Aorta (tissue), 5 donors: ENCODE results near the gene KCNJ1. TPM values are rescaled to one million over a fixed set of nuclear protein-coding genes. Genes with fewer than 3 reads are reported as not detected.

Experiments used
- ATAC-seq: fragments of 200-7000 bp; cut with Tn5 transposase; one replicate; pipeline ENCODE4 v1.9.1; 2022; ENCODE audit warnings: moderate library complexity; ENCODE audit not compliant: low FRiP score
- DNase-seq, 2 donors: peaks; one replicate each; pipeline ENCODE4 v3.0.0-alpha.2; 2020
- H3K27ac ChIP-seq, 2 donors: one replicate each; pipeline ENCODE4 v1.5.1; 2013; ENCODE audit warnings: low read length in 2 of 2, mild to moderate bottlenecking in 2 of 2, moderate library complexity in 2 of 2, control low read depth in 1 of 2, inconsistent platforms in 1 of 2, low read depth in 1 of 2
- H3K27me3 ChIP-seq, 2 donors: one replicate each; pipeline ENCODE4 v1.6.1; 2013; ENCODE audit warnings: control low read depth in 1 of 2, low read length in 1 of 2, mild to moderate bottlenecking in 1 of 2, moderate library complexity in 1 of 2; ENCODE audit not compliant: insufficient read depth in 2 of 2, control insufficient read depth in 1 of 2
- H3K36me3 ChIP-seq, 2 donors: one replicate each; pipeline ENCODE4 v1.6.1; 2013; ENCODE audit warnings: control low read depth in 1 of 2, low read length in 1 of 2, mild to moderate bottlenecking in 1 of 2; ENCODE audit not compliant: insufficient read depth in 2 of 2, control insufficient read depth in 1 of 2
- H3K4me1 ChIP-seq, 2 donors: one replicate each; pipeline ENCODE4 v1.6.1; 2013; ENCODE audit warnings: low read length in 2 of 2, control low read depth in 1 of 2, mild to moderate bottlenecking in 1 of 2, moderate library complexity in 1 of 2; ENCODE audit not compliant: insufficient read depth in 2 of 2, control insufficient read depth in 1 of 2
- H3K4me3 ChIP-seq, 2 donors: one replicate each; pipeline ENCODE4 v1.5.1; 2013; ENCODE audit warnings: low read length in 2 of 2, control low read depth in 1 of 2, mild to moderate bottlenecking in 1 of 2
- H3K9me3 ChIP-seq: one replicate; pipeline ENCODE4 v1.6.1; 2013; ENCODE audit warnings: mild to moderate bottlenecking, low read length; ENCODE audit not compliant: control insufficient read depth
- WGBS, 2 donors: extraction: QIAGEN DNeasy Blood & Tissue Kit; methylation state at CpG; one replicate each; pipeline ENCODE4 v1.1.7; 2013; 5-methylcytosine and 5-hydroxymethylcytosine counted together
- intact Hi-C, 2 donors: fragments of 100-400 bp; cut with DNase I; formaldehyde crosslinking; loops; one replicate each; pipeline versions ENCODE4 v1.14.2 to v1.15.0; 2022
- polyA plus RNA-seq, 2 donors: library from polyadenylated mRNA; stranded (reverse); fragments of 200-250 nt; gene quantifications; one replicate each; pipeline ENCODE4 v1.2.3, GENCODE V29; 2013
- total RNA-seq, 2 donors: library from RNA; stranded (reverse); fragmentation: NEBNext Ultra II Directional; extraction: Animal tissue kit (Norgen Biotek cat#: 25700); gene quantifications; one replicate each; pipeline ENCODE4 v1.2.1, GENCODE V29; 2021
- donor health status: healthy with polysubstance abuse.
- donor health status: Bipolar disorder and iron deficiency.
- donor health status: DM: no; HTN: no; CAD: no.
- donor health status: DM: no; HTN: no; CAD: no.
- donor health status: DM: yes; HTN: yes; CAD: no.

Gene KCNJ1
- total and polyA plus RNA-seq, 4 donors = 0.19 to 0.24 TPM; not detected in 2

- Histone ChIP-seq H3K27ac (no peak overlapping the region), H3K9me3 (no peaks in the 10 kb centered on the region), H3K27me3 (no peaks in the 10 kb centered on the region), H3K4me3 (no peak overlapping the region), H3K36me3 (no peaks in the 10 kb centered on the region), H3K4me1 (no peaks in the 10 kb centered on the region)
- DNase-seq (no peak), ATAC-seq (no peak)
- WGBS, 2 donors = 86 to 87% methylated on average over 5 of the region's 5 CpGs
- intact Hi-C loops = loop anchor here in 1 of 2 donors (10.0 kb wide), 1 partner anchor 804 kb away; no protein-coding TSS in a partner anchor
Observed at GRCh38 chr11:128839081-128839480, 28.0 kb downstream of the KCNJ1 start.

- H3K4me1 ChIP-seq = no peaks in the 10 kb centered on the region
- ATAC-seq (no peak), DNase-seq (peak in 1 of 2 donors; percentile 31)
- WGBS, 2 donors = 29 to 32% methylated on average over 4 of the region's 4 CpGs
- no peaks in the 10 kb centered on the region for H3K27me3 ChIP-seq
- no peaks in the 10 kb centered on the region for H3K9me3 ChIP-seq
- H3K27ac ChIP-seq = no peak overlapping the region
- H3K36me3 ChIP-seq = no peaks in the 10 kb centered on the region
- intact Hi-C loops = loop anchor here in 1 of 2 donors (10.0 kb wide), 1 partner anchor 803 kb away; no protein-coding TSS in a partner anchor
- H3K4me3 ChIP-seq = no peak overlapping the region
Observed at GRCh38 chr11:128837627-128838026, 29.5 kb downstream of the KCNJ1 start.

GRCh38 chr11:128835741-128836430 is 31.2 kb downstream of the KCNJ1 start:
- H3K4me3 ChIP-seq = no peak overlapping the region
- peak overlapping the region in 1 of 2 donors; percentile 14 for H3K27ac ChIP-seq
- DNase-seq (no peak), ATAC-seq (no peak)
- H3K36me3 ChIP-seq = no peaks in the 10 kb centered on the region
- no peaks in the 10 kb centered on the region for H3K9me3 ChIP-seq
- no peaks in the 10 kb centered on the region for H3K4me1 ChIP-seq
- no peaks in the 10 kb centered on the region for H3K27me3 ChIP-seq
- 13 to 18% methylated on average over 16 of the region's 16 CpGs for WGBS, 2 donors
- intact Hi-C loops = loop anchor here in 1 of 2 donors (10.0 kb wide), 1 partner anchor 801 kb away; no protein-coding TSS in a partner anchor

DNA sequence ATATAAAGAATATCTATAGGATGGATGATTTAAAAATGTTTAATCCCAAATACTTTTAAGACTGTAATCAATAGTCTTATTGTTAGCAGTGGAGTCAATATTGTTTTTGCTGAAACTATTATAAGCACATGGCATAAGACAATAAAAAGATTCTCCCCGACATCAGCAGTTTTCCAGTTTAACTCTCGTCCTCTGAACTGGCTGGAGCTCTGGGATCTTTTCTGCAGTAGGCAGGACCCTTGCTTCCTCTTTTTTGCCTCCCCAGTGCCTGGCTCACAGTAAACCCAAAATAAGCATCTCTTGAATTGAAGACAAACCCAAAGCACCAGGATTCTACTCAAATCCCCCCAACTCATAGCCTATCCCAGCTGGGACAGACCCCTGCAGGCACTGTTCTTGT is 32.9 kb downstream of the KCNJ1 start:
- intact Hi-C loops = loop anchor here (5.0 to 10.0 kb wide), 6 partner anchors 57 to 807 kb away; no protein-coding TSS in a partner anchor
- no peaks in the 10 kb centered on the region for H3K27me3 ChIP-seq

GRCh38 chr11:128832121-128832497 is 35.0 kb downstream of the KCNJ1 start:
- no peak overlapping the region for H3K27ac ChIP-seq
- no peaks in the 10 kb centered on the region for H3K36me3 ChIP-seq
- intact Hi-C loops = loop anchor here (2.0 to 10.0 kb wide), 7 partner anchors 55 to 805 kb away; no protein-coding TSS in a partner anchor
- H3K4me1 ChIP-seq = no peaks in the 10 kb centered on the region
- DNase-seq = no peak
- no peaks in the 10 kb centered on the region for H3K9me3 ChIP-seq
- H3K27me3 ChIP-seq = no peaks in the 10 kb centered on the region
- H3K4me3 ChIP-seq = no peak overlapping the region
- 83 to 90% methylated on average over 3 of the region's 3 CpGs for WGBS, 2 donors
- ATAC-seq = no peak

More for the DNA sequence above, 32.9 kb downstream of the KCNJ1 start:
- WGBS, 2 donors = 93 to 94% methylated on average over 2 of the region's 2 CpGs
- H3K9me3 ChIP-seq = no peaks in the 10 kb centered on the region
- ATAC-seq (no peak), DNase-seq (no peak)
- H3K4me1 ChIP-seq = no peaks in the 10 kb centered on the region
- no peak overlapping the region for H3K27ac ChIP-seq
- H3K36me3 ChIP-seq = no peaks in the 10 kb centered on the region
- H3K4me3 ChIP-seq = no peak overlapping the region

DNA sequence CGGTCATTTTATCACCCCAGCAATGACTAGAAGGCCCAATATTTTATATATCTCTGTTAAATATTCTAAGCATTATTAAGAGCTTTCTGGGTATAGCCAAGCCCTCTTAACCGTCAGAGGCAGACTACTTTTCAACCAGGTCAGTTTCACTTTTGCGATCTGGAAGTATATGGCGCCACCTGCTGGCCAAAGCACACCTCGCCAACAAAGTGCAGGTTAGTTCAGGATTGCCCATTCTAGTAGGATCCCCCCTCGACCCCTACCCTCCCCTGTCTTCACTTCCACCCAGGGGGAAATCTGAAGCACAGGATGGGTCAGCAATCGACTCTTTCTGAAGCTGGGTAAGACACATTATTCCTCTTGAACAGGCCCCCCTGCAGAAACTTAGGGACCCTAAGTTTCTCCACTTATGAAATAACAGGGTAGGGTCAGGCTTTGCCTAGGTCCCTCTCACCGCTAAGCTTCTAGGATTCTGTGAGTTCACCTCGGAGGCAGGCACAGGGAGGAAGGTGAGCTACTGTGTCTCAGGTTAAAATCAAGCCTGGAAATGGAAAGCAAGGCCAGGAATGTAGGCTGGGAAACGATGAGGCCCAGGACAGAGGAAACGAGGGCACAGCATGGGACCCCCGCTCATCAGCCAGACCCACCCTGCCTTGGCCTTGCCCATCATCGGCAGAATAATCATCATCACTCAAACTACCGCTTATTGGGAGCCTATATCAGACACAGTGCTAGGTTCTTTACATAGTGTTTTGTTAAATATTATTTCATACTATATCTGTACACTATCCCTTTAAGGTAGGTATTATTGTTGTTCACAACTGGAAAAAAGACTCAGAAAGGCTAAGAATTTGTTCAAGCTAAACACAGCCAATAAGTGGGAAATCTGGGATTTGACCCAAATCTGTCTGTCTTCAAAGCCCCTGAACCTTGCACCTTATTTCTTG is 35.6 kb downstream of the KCNJ1 start:
- no peaks in the 10 kb centered on the region for H3K4me1 ChIP-seq
- peak; percentile 89 for ATAC-seq
- H3K36me3 ChIP-seq = no peaks in the 10 kb centered on the region
- H3K9me3 ChIP-seq = no peaks in the 10 kb centered on the region
- DNase-seq = peak; percentile 85 to 93
- intact Hi-C loops = loop anchor here (2.0 to 10.0 kb wide), 7 partner anchors 54 to 804 kb away; no protein-coding TSS in a partner anchor
- H3K4me3 ChIP-seq = no peak overlapping the region
- H3K27ac ChIP-seq = no peak overlapping the region
- H3K27me3 ChIP-seq = no peaks in the 10 kb centered on the region
- 31 to 35% methylated on average over 14 of the region's 14 CpGs for WGBS, 2 donors

DNA sequence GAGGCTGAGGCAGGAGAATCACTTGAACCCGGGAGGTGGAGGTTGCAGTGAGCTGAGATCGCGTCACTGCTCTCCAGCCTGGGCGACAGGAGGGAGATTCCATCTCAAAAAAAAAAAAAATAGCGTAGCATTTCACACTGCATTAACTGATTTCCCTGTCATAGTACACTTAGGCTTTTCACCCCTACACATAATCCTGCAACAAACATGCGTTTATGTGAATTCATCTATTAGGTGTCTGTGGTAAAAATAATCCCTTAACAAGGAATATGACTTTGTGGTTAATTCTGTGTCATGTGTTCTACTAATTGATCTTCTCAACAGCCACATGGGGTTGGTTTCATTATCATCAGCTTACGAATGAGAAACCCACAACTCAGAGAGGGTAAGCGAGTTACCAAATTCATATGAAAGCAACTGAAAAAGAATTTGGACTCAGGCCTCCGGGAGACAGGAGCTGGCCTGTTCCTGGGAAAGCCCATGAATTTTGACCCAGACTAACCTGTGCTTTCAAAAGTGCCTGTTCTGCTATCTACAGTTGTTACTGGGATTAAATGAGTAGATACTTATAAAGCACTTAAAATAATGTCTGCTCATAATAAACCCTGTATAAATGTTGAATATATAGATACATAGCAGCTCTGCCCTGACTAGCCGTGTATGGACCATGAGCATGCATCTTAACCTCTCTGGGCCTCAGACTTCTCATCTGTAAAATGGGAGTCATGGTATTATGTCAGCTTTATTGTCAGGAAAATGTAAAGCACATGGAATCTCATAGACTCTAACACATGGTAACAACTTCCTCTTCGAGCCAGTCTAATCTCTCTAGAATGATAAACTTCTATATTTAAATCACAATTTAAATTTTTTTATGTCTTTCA is 36.6 kb downstream of the KCNJ1 start:
- H3K4me3 ChIP-seq = no peak overlapping the region

DNA sequence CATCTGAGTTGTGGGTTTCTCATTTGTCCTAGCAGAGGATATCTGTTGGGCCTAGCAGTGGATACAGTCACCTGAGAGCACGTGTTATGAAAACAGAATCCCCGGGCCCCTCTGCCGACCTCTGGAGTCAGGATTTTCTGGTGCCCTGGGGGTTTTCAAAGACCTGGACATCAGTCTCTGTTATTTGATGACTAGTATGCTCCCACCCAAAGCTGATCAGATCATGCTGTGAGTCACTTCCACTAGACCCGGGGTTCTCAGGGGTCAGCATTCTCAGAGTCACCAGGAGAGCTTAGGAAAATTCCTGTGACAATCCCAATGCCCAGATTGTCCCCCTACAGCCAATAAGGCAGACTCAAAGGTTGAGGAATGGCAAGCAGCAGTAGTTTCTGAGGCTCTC is 38.7 kb downstream of the KCNJ1 start:
- Histone ChIP-seq H3K9me3 (no peaks in the 10 kb centered on the region), H3K27me3 (no peaks in the 10 kb centered on the region), H3K4me1 (no peaks in the 10 kb centered on the region), H3K36me3 (no peaks in the 10 kb centered on the region), H3K27ac (no peak overlapping the region), H3K4me3 (no peak overlapping the region)
- DNase-seq (no peak), ATAC-seq (no peak)
- 92 to 96% methylated on average over 4 of the region's 4 CpGs for WGBS, 2 donors
- intact Hi-C loops = loop anchor here (5.0 kb wide), 2 partner anchors 51 to 536 kb away; no protein-coding TSS in a partner anchor

More for the DNA sequence above, 36.6 kb downstream of the KCNJ1 start:
- intact Hi-C loops = loop anchor here (5.0 to 10.0 kb wide), 6 partner anchors 53 to 803 kb away; no protein-coding TSS in a partner anchor
- 89% methylated on average over 11 of the region's 11 CpGs for WGBS, 2 donors
- Histone ChIP-seq H3K27me3 (no peaks in the 10 kb centered on the region), H3K4me1 (no peaks in the 10 kb centered on the region), H3K27ac (no peak overlapping the region), H3K36me3 (no peaks in the 10 kb centered on the region), H3K9me3 (no peaks in the 10 kb centered on the region)
- ATAC-seq (no peak), DNase-seq (no peak)
